Measurements from ENCODE around the gene DENND1C. TPM values are rescaled to one million over a fixed set of nuclear protein-coding genes. Genes with fewer than 3 reads are reported as not detected.

Gene DENND1C
- total RNA-seq, 1 experiment from 2014 or later = not detected

- H3F3A ChIP-seq (ENCODE audit: insufficient read depth, low read depth) = no peaks in the 10 kb centered on the region
- DNase-seq = no peak
- intact Hi-C loops (cut with micrococcal nuclease; ENCODE audit: unreplicated experiment) = no loop called here
- H2AFZ ChIP-seq = no peak overlapping the region
- no peak overlapping the region for H3K27ac ChIP-seq
- no peaks in the 10 kb centered on the region for H3K27me3 ChIP-seq (ENCODE audit: insufficient read depth, low read depth)
- no TSS peak for BruUV-seq (replicated peaks)
- H3K4me3 ChIP-seq = no peak overlapping the region
- peaks cover 15% of the 10 kb centered on the region for H3K79me2 ChIP-seq (ENCODE audit: low read depth)
- H3K36me3 ChIP-seq (ENCODE audit: low read depth) = no peaks in the 10 kb centered on the region
- no peaks in the 10 kb centered on the region for H3K9me3 ChIP-seq (ENCODE audit: insufficient read depth, low read depth)
- peaks cover 5% of the 10 kb centered on the region; the same call in 1 of the 2 replicates for H3K4me1 ChIP-seq (replicated peaks; ENCODE audit: insufficient read depth)
- H3K9me2 ChIP-seq (ENCODE audit: insufficient read depth) = no peaks in the 10 kb centered on the region
- no peak overlapping the region for H3K4me2 ChIP-seq
- no peaks in the 10 kb centered on the region for H4K20me1 ChIP-seq (ENCODE audit: insufficient read depth)
- CTCF ChIA-PET = no interaction called here
- TF ChIP-seq CTCF (conservative IDR thresholded peaks at IDR 0.05) = no peak
- TF ChIP-seq EZH2 (IDR thresholded peaks at IDR 0.05; ENCODE audit: low read depth) = no peak
- POLR2A ChIA-PET (ENCODE audit: unreplicated experiment) = no interaction called here
Measured at GRCh38 chr19:6529351-6529750, 47.8 kb upstream of the DENND1C start.

- peaks cover 15% of the 10 kb centered on the region for H3K79me2 ChIP-seq (ENCODE audit: low read depth)
- no peaks in the 10 kb centered on the region for H3F3A ChIP-seq (ENCODE audit: insufficient read depth, low read depth)
- TSS peak; percentile 37 for BruUV-seq (replicated peaks)
- no peak overlapping the region for H3K4me2 ChIP-seq
- no peak for DNase-seq
- H3K9me2 ChIP-seq (ENCODE audit: insufficient read depth) = no peaks in the 10 kb centered on the region
- no peaks in the 10 kb centered on the region for H3K36me3 ChIP-seq (ENCODE audit: low read depth)
- ChIA-PET POLR2A (ENCODE audit: unreplicated experiment) (interaction anchor here (0.6 kb wide), 1 partner anchor 94 kb away, joined by 10 read pairs; no protein-coding TSS in a partner anchor), CTCF (no interaction called here)
- H3K9me3 ChIP-seq (ENCODE audit: insufficient read depth, low read depth) = no peaks in the 10 kb centered on the region
- TF ChIP-seq CTCF (conservative IDR thresholded peaks at IDR 0.05) (no peak), EZH2 (IDR thresholded peaks at IDR 0.05; ENCODE audit: low read depth) (no peak)
- intact Hi-C loops (cut with micrococcal nuclease; ENCODE audit: unreplicated experiment) = no loop called here
- no peak overlapping the region for H2AFZ ChIP-seq
- H3K27ac ChIP-seq = no peak overlapping the region
- no peaks in the 10 kb centered on the region for H4K20me1 ChIP-seq (ENCODE audit: insufficient read depth)
- H3K27me3 ChIP-seq (ENCODE audit: insufficient read depth, low read depth) = no peaks in the 10 kb centered on the region
- H3K4me3 ChIP-seq = no peak overlapping the region
- peaks cover 5% of the 10 kb centered on the region; the same call in 1 of the 2 replicates for H3K4me1 ChIP-seq (replicated peaks; ENCODE audit: insufficient read depth)
Measured at GRCh38 chr19:6528544-6529121, 47.0 kb upstream of the DENND1C start.

- no peak overlapping the region for H3K27ac ChIP-seq
- no peaks in the 10 kb centered on the region for H3K36me3 ChIP-seq (ENCODE audit: low read depth)
- ChIA-PET CTCF (no interaction called here), POLR2A (ENCODE audit: unreplicated experiment) (no interaction called here)
- H3K4me1 ChIP-seq (replicated peaks; ENCODE audit: insufficient read depth) = peaks cover 5% of the 10 kb centered on the region; the same call in 1 of the 2 replicates
- no peaks in the 10 kb centered on the region for H3K27me3 ChIP-seq (ENCODE audit: insufficient read depth, low read depth)
- no TSS peak for BruUV-seq (replicated peaks)
- no peaks in the 10 kb centered on the region for H3F3A ChIP-seq (ENCODE audit: insufficient read depth, low read depth)
- intact Hi-C loops (cut with micrococcal nuclease; ENCODE audit: unreplicated experiment) = no loop called here
- DNase-seq = no peak
- no peak overlapping the region for H2AFZ ChIP-seq
- H4K20me1 ChIP-seq (ENCODE audit: insufficient read depth) = no peaks in the 10 kb centered on the region
- no peak overlapping the region for H3K4me2 ChIP-seq
- H3K4me3 ChIP-seq = no peak overlapping the region
- TF ChIP-seq EZH2 (IDR thresholded peaks at IDR 0.05; ENCODE audit: low read depth) (no peak), CTCF (conservative IDR thresholded peaks at IDR 0.05) (no peak)
- H3K79me2 ChIP-seq (ENCODE audit: low read depth) = peaks cover 15% of the 10 kb centered on the region
- no peaks in the 10 kb centered on the region for H3K9me3 ChIP-seq (ENCODE audit: insufficient read depth, low read depth)
- no peaks in the 10 kb centered on the region for H3K9me2 ChIP-seq (ENCODE audit: insufficient read depth)
Measured at GRCh38 chr19:6527893-6528543, 46.4 kb upstream of the DENND1C start.

Data from PC-9 (cell line).